Activated CD4-positive, alpha-beta memory T cell treated with anti-CD3 and anti-CD28 coated beads, Interleukin-2, amount 10 ng/mL, durations not matched to agents 7 days and 5 days (primary cell): ENCODE results near the gene GRIP2. TPM values are rescaled to one million over a fixed set of nuclear protein-coding genes. Genes with fewer than 3 reads are reported as not detected.
"Not testable (repeated sequence)": the region's sequence is repeated elsewhere in the genome, so short reads cannot be mapped to it uniquely, and the experiment has no call there.

Experiments
- CTCF ChIA-PET: fragments of 350-600 bp; sonication (Branson Sonifier 250); formaldehyde crosslinking; loops from one replicate; lab custom pipeline; 2021; ENCODE audit warnings: antibody characterized with exemption, inconsistent platforms; lab: Charles Lee
- POLR2A ChIA-PET: fragments of 350-600 bp; sonication (Branson Sonifier 250); formaldehyde crosslinking; loops from one replicate; lab custom pipeline; 2021; ENCODE audit warnings: antibody characterized with exemption; lab: Charles Lee
- DNase-seq: peaks from one replicate; pipeline ENCODE4 v3.0.0-alpha.2; 2020
- H3K27ac Mint-ChIP-seq: one replicate; pipeline ENCODE4 v1.8.0; 2021; ENCODE audit warnings: mild to moderate bottlenecking, mixed read lengths
- H3K27me3 Mint-ChIP-seq: one replicate; pipeline ENCODE4 v1.8.0; 2021; ENCODE audit warnings: mixed read lengths
- H3K36me3 Mint-ChIP-seq: one replicate; pipeline ENCODE4 v1.8.0; 2021; ENCODE audit warnings: low read depth, mixed read lengths
- H3K4me1 Mint-ChIP-seq: one replicate; pipeline ENCODE4 v1.8.0; 2021; ENCODE audit warnings: mixed read lengths
- H3K4me3 Mint-ChIP-seq: one replicate; pipeline ENCODE4 v1.8.0; 2021; ENCODE audit warnings: mild to moderate bottlenecking, mixed read lengths
- H3K9me3 Mint-ChIP-seq: one replicate; pipeline ENCODE4 v1.8.0; 2021; ENCODE audit warnings: mixed read lengths
- total RNA-seq, 2 experiments: library from RNA; stranded (reverse); gene quantifications; one replicate each; pipeline ENCODE4 v1.2.3, GENCODE V29; 2021

The GRIP2 gene
- total RNA-seq, 2 experiments from 2014 or later: 0.08 to 0.35 TPM

- H3K27ac Mint-ChIP-seq: no peak overlapping the region
- no peaks in the 10 kb centered on the region for H3K36me3 Mint-ChIP-seq
- no peak for DNase-seq
- H3K27me3 Mint-ChIP-seq: no peaks in the 10 kb centered on the region
- H3K4me1 Mint-ChIP-seq: no peaks in the 10 kb centered on the region
- H3K4me3 Mint-ChIP-seq: no peak overlapping the region
- POLR2A ChIA-PET: no interaction called here
- H3K9me3 Mint-ChIP-seq: no peaks in the 10 kb centered on the region
- CTCF ChIA-PET: interaction anchor here (0.6 to 1.6 kb wide), 3 partner anchors 10 to 57 kb away, joined by 3 to 5 read pairs (median 5); no protein-coding TSS in a partner anchor
Measured at GRCh38 chr3:14519406-14519805, 20.7 kb downstream of the GRIP2 start.

- no peak for DNase-seq
- Mint-ChIP-seq H3K27me3 (no peaks in the 10 kb centered on the region), H3K4me1 (no peaks in the 10 kb centered on the region), H3K9me3 (no peaks in the 10 kb centered on the region), H3K27ac (no peak overlapping the region), H3K36me3 (no peaks in the 10 kb centered on the region), H3K4me3 (no peak overlapping the region)
- ChIA-PET POLR2A (no interaction called here), CTCF (interaction anchor here (0.9 kb wide), 1 partner anchor 9 kb away, joined by 5 read pairs; no protein-coding TSS in a partner anchor)
Measured at GRCh38 chr3:14518893-14519292, 21.2 kb downstream of the GRIP2 start.

GRCh38 chr3:14518432-14518802, 21.7 kb downstream of the GRIP2 start:
- Mint-ChIP-seq H3K4me1 (no peaks in the 10 kb centered on the region), H3K9me3 (no peaks in the 10 kb centered on the region), H3K27ac (no peak overlapping the region), H3K27me3 (no peaks in the 10 kb centered on the region), H3K36me3 (no peaks in the 10 kb centered on the region), H3K4me3 (no peak overlapping the region)
- no peak for DNase-seq
- CTCF ChIA-PET: interaction anchor here (0.9 kb wide), 1 partner anchor 9 kb away, joined by 5 read pairs; no protein-coding TSS in a partner anchor
- POLR2A ChIA-PET: no interaction called here

GRCh38 chr3:14517601-14518431, 22.3 kb downstream of the GRIP2 start:
- Mint-ChIP-seq H3K27me3 (no peaks in the 10 kb centered on the region), H3K4me3 (no peak overlapping the region), H3K4me1 (no peaks in the 10 kb centered on the region), H3K27ac (no peak overlapping the region), H3K9me3 (no peaks in the 10 kb centered on the region), H3K36me3 (no peaks in the 10 kb centered on the region)
- no peak for DNase-seq
- CTCF ChIA-PET: interaction anchor here (1.4 kb wide), 1 partner anchor 9 kb away, joined by 3 read pairs; no protein-coding TSS in a partner anchor
- POLR2A ChIA-PET: no interaction called here

GRCh38 chr3:14516738-14517345, 23.3 kb downstream of the GRIP2 start:
- Mint-ChIP-seq H3K9me3 (no peaks in the 10 kb centered on the region), H3K36me3 (no peaks in the 10 kb centered on the region), H3K27me3 (no peaks in the 10 kb centered on the region), H3K4me1 (no peaks in the 10 kb centered on the region), H3K4me3 (no peak overlapping the region), H3K27ac (no peak overlapping the region)
- CTCF ChIA-PET: interaction anchor here (1.4 kb wide), 1 partner anchor 8 kb away, joined by 3 read pairs; no protein-coding TSS in a partner anchor
- POLR2A ChIA-PET: no interaction called here
- no peak for DNase-seq

- H3K4me3 Mint-ChIP-seq, H3K36me3 Mint-ChIP-seq, CTCF ChIA-PET, H3K4me1 Mint-ChIP-seq, POLR2A ChIA-PET, H3K9me3 Mint-ChIP-seq, DNase-seq, H3K27me3 Mint-ChIP-seq, H3K27ac Mint-ChIP-seq: not testable (repeated sequence)
Measured at GRCh38 chr3:14515526-14515925, 24.6 kb downstream of the GRIP2 start.

GRCh38 chr3:14514323-14514720, 25.8 kb downstream of the GRIP2 start:
- no peak overlapping the region for H3K4me3 Mint-ChIP-seq
- no peak for DNase-seq
- no peaks in the 10 kb centered on the region for H3K36me3 Mint-ChIP-seq
- ChIA-PET POLR2A (no interaction called here), CTCF (no interaction called here)
- no peaks in the 10 kb centered on the region for H3K27me3 Mint-ChIP-seq
- H3K4me1 Mint-ChIP-seq: no peaks in the 10 kb centered on the region
- no peak overlapping the region for H3K27ac Mint-ChIP-seq
- no peaks in the 10 kb centered on the region for H3K9me3 Mint-ChIP-seq

- H3K27ac Mint-ChIP-seq: no peak overlapping the region
- H3K9me3 Mint-ChIP-seq: no peaks in the 10 kb centered on the region
- H3K27me3 Mint-ChIP-seq: no peaks in the 10 kb centered on the region
- H3K4me3 Mint-ChIP-seq: no peak overlapping the region
- CTCF ChIA-PET: no interaction called here
- no peak for DNase-seq
- H3K4me1 Mint-ChIP-seq: no peaks in the 10 kb centered on the region
- no peaks in the 10 kb centered on the region for H3K36me3 Mint-ChIP-seq
- POLR2A ChIA-PET: no interaction called here
Measured at GRCh38 chr3:14513566-14514322, 26.4 kb downstream of the GRIP2 start.

- Mint-ChIP-seq H3K4me1 (no peaks in the 10 kb centered on the region), H3K4me3 (no peak overlapping the region), H3K9me3 (no peaks in the 10 kb centered on the region), H3K36me3 (no peaks in the 10 kb centered on the region), H3K27ac (no peak overlapping the region), H3K27me3 (no peaks in the 10 kb centered on the region)
- CTCF ChIA-PET: interaction anchor here (1.3 kb wide), 1 partner anchor 13 kb away, joined by 4 read pairs; no protein-coding TSS in a partner anchor
- POLR2A ChIA-PET: no interaction called here
- no peak for DNase-seq
Measured at GRCh38 chr3:14512942-14513327, 27.2 kb downstream of the GRIP2 start.

- no peaks in the 10 kb centered on the region for H3K9me3 Mint-ChIP-seq
- H3K4me3 Mint-ChIP-seq: no peak overlapping the region
- no peaks in the 10 kb centered on the region for H3K36me3 Mint-ChIP-seq
- POLR2A ChIA-PET: no interaction called here
- CTCF ChIA-PET: interaction anchor here (1.3 kb wide), 1 partner anchor 12 kb away, joined by 4 read pairs; no protein-coding TSS in a partner anchor
- H3K27ac Mint-ChIP-seq: no peak overlapping the region
- no peak for DNase-seq
- H3K27me3 Mint-ChIP-seq: no peaks in the 10 kb centered on the region
- H3K4me1 Mint-ChIP-seq: no peaks in the 10 kb centered on the region
Measured at GRCh38 chr3:14512281-14512941, 27.7 kb downstream of the GRIP2 start.

GRCh38 chr3:14511623-14512280, 28.4 kb downstream of the GRIP2 start:
- H3K27ac Mint-ChIP-seq: no peak overlapping the region
- H3K4me1 Mint-ChIP-seq: no peaks in the 10 kb centered on the region
- no peaks in the 10 kb centered on the region for H3K36me3 Mint-ChIP-seq
- ChIA-PET CTCF (interaction anchor here (1.3 kb wide), 1 partner anchor 12 kb away, joined by 4 read pairs; no protein-coding TSS in a partner anchor), POLR2A (no interaction called here)
- no peak for DNase-seq
- no peaks in the 10 kb centered on the region for H3K9me3 Mint-ChIP-seq
- no peak overlapping the region for H3K4me3 Mint-ChIP-seq
- no peaks in the 10 kb centered on the region for H3K27me3 Mint-ChIP-seq
